HL-60/S4 treated with phorbol 12-myristate 13-acetate at 8.2 ng/mL for 4 days and 3 days (cell line): ENCODE data around the gene PAPSS2.
"Not testable (repeated sequence)": the region's sequence is repeated elsewhere in the genome, so short reads cannot be mapped to it uniquely, and the experiment has no call there.

Source experiments
- in situ Hi-C: fragments of 300-500 bp; cut with MboI; formaldehyde crosslinking; loops from 2 replicates; pipeline ENCODE4 v1.15.0; 2022; ENCODE audit warnings: low sequenced_read_pairs

The PAPSS2 gene

DNA sequence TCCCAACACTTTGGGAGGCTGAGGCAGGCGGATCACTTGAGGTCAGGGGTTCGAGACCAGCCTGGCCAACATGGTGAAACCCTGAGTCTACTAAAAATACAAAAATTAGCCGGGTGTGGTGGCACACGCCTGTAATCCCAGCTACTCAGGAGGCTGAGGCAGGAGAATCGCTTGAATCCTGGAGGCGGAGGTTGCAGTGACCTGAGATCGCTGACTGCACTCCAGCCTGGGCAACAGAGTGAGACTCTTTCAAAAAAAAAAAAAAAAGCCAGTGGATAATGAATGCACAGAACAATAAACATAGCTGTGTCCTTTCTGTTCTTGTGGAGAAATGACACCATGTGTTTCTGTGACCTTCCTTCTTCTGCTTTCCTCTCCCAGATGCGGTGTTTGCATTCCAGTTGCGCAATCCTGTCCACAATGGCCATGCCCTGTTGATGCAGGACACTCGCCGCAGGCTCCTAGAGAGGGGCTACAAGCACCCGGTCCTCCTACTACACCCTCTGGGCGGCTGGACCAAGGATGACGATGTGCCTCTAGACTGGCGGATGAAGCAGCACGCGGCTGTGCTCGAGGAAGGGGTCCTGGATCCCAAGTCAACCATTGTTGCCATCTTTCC, 83.4 kb downstream of the PAPSS2 start:
- in situ Hi-C loops: not testable (repeated sequence)

DNA sequence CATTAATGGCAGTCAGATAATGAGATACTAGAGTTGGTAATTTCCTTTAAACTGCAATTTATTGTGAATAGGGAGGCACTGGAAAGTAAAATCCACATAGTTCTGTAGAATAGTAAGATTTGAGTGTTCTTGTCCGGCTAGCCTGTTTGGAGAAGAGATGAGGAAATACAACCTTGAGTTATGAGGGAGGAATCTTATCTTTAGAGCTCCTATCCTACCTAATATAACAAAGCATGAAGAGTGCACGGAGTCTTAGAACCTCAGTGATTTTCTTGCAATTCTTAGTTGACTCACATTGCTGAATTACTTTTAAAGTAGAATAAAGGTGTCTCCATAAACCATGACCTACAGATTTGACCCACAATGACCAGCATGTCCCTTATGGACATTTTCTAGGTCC, 84.9 kb downstream of the PAPSS2 start:
- in situ Hi-C loops: no loop called here

DNA sequence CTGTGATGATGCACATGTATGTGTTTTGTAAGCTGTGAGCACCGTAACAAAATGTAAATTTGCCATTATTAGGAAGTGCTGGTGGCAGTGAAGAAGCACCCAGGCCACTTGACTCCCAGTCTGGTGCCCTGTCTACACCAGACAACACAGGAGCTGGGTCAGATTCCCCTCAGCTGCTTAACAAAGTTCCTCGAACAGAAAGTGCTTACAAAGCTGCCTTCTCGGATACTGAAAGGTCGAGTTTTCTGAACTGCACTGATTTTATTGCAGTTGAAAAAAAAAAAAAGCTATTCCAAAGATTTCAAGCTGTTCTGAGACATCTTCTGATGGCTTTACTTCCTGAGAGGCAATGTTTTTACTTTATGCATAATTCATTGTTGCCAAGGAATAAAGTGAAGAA, 87.2 kb downstream of the PAPSS2 start:
- in situ Hi-C loops: no loop called here

DNA sequence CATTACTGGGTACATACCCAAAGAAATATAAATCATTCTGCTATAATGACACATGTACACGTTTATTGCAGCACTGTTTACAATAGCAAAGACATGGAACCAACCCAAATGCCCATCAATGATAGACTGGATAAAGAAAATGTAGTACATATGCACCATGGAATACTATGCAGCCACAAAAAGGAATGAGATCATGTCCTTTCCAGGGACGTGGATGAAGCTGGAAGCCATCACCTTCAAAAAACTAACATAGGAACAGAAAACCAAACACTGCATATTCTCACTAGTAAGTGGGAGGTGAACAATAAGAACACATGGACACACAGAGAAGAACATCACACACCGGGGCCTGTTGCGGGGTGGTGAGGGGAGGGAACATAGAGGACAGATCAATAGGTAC, 88.6 kb downstream of the PAPSS2 start:
- in situ Hi-C loops: not testable (repeated sequence)

DNA sequence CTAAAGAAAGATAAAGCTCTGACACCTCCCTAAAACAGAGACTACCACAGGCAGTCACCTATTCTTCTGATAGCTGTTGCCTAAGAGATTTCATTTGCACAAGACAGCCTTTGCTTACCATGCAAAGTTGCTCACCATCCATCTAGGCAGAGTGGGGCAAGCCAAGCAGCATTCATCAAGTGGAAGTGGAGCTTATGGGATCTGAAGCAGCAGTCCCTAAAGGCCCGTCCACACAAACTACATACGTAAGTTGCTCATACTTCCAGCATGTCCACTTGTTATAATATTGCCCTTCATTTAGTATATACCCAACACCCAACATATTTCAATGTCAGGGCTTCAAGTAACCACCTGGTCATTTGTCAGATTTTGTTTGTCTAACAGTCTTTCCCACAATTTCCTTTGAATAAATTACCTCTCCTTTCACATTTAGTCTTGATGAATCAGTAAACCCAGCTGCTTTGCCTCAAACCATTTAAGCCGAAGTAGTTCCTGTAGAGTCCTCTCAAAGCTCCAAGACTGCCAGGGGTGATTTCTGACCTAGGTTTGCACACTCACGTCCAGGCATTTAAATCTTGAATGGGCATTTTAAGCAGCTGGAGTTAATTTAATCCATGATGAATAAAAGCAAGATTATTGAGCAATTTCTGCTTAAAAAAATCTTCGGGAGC, 90.5 kb downstream of the PAPSS2 start:
- in situ Hi-C loops: loop anchor here (25.0 kb wide), 1 partner anchor 213 kb away; no protein-coding TSS in a partner anchor

DNA sequence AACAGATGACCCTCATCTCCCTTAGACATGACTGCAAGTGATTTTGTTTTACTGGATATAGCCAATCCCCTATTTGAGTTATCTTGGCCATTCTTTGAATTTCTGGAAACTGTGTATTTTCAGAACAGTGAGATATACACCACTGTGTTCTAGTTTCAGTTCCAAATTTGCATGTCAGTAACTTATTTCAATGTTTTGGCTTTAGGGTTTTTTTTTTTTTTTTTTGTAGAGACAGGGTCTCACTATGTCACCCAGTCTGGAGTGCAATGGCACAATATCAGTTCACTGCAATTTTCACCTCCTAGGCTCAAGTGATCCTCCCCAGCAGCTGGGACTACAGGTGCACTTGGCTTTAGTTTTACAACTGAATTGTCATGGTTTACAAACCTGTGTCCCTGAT, 91.1 kb downstream of the PAPSS2 start:
- in situ Hi-C loops: loop anchor here (25.0 kb wide), 1 partner anchor 214 kb away; no protein-coding TSS in a partner anchor

DNA sequence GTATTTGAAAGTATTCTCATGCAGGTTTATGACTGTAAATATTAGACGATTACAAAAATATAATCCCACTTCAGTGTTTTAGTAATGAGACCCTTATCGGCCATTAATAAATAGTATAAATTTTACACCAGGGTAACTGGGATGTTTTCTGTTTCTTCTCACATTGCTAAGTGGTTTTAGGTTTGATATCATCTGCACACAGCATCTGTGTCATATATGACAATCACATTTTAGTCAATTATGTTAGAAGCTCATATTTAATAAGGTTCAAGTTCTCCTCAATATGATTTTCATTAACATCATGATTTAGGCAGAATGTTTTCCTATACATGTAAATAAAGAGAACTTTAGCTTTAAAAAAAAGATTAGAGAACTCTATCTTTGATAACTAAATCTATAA, 91.6 kb downstream of the PAPSS2 start:
- in situ Hi-C loops: loop anchor here (25.0 kb wide), 1 partner anchor 214 kb away; no protein-coding TSS in a partner anchor

DNA sequence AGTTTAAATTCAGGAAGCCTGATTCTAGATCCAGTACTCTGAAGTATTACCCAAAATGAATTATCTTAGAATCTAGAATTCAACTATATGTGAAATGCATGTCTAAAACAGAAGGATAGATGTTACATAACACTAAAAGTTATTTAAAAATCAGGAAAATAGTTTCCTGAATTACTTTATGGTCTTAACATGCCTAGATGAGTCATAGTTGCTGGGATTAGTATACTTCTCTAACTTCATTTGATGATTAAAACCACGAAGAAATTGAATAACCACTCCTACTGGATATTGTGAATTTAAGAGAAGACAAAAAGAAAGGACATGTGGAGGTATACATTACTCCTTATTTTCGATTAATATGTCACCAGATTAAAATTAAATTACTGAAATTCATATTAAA, 92.9 kb downstream of the PAPSS2 start:
- in situ Hi-C loops: loop anchor here (25.0 kb wide), 1 partner anchor 215 kb away; no protein-coding TSS in a partner anchor

DNA sequence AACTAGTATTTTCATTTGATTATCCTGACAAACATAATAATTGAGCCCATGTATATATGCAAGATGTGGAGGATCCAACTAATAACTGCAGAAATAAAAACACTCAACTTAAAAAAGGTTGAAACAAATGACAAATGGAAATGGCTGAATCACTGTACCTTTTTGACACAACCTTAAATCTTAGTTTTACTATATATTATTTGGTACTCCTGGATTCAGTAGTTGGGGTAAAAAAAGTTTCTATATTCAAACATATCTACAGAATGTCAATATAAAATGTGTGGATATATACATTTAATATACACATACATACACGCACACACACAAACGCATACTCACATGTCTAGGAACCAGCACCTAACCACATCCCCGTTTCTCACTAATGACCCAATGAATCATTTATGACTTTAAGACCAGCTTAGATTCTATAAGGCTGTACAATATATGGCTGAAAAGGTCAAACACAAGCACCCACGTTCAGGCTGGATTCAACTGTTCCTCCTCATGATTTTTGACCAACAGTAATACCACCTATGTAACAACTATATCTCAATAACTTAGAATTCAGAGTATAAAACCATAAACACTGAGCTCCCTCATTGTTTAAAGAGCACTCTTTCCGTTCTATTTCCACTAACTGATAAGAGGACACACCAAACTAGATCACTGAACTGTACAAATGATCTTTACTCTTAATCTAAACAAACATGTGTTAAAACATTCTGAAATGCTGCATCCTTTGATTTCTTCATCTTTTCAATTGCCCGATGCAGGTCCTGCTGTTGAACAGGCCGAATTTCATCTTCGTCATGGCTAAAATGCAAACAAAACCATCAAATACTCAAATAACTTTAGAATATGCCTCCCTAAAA, 94.6 kb downstream of the PAPSS2 start:
- in situ Hi-C loops: loop anchor here (25.0 kb wide), 1 partner anchor 217 kb away; no protein-coding TSS in a partner anchor

DNA sequence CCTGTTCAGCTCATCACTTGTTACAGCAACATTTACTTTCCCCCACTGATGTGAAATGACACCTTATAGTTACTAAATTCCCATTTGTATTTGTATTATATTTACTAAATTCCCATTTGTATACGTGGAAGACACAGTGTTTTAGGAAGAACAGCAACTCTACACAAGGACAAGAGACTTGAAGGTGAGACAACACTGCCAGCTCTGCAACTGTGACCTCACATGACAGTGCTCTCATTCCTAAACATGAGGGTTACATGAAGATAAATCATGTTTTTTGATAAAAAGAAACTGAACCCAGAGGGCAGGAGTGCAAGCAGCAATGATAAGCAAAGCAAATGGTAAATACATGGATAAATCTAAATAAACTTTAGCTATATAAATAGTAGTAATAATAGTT, 98.0 kb downstream of the PAPSS2 start:
- in situ Hi-C loops: loop anchor here (25.0 kb wide), 1 partner anchor 220 kb away; no protein-coding TSS in a partner anchor

DNA sequence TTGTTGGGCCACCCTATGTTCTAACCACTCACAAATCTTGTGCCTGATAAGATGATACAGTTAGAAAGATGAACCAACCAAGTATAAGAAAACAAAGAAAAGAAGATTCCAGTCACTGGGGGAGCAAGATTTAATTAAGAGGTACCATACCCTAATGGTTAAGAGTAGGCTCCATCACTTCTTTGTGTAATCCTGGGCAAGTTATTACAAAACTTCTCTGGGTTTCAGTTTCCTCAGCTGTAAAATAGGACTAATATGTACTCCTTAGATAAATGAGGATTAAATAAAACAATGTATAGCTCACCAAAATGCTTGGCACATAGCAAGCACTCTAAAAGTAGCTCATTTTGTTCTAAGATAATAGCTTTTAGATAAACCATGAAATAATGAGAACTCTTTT, 99.9 kb downstream of the PAPSS2 start:
- in situ Hi-C loops: loop anchor here (25.0 kb wide), 1 partner anchor 222 kb away; no protein-coding TSS in a partner anchor

DNA sequence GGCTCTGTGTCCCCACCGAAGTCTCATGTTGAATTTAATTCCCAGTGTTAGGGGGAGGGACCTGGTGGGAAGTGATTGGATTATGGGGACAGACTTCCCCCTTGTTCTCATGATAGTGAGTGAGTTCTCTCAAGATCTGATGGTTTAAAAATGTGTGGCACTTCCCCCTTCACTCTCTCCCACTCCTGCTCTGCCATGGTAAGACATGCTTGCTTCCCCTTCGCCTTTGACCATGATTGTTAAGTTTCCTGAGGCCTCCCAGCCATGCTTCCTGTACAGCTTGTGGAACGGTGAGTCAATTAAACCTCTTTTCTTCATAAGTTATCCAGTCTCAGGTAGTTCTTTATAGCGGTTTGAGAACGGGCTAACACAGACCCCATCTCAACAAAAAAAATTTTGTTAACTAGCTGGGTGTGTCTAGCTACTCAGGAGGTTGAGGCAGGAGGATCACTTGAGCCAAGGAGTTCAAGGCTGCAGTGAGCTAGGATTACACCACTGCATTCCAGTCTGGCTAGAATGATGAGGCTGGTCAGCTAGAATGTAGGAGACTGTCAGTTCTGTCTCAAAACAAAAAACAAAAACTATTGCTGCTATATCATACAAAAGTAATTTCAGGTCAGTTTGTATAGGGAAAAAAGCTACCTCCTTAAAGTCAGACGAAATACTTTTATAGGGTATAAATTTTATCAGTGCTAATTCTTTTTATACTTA, 100.7 kb downstream of the PAPSS2 start:
- in situ Hi-C loops: loop anchor here (25.0 kb wide), 1 partner anchor 223 kb away; no protein-coding TSS in a partner anchor

DNA sequence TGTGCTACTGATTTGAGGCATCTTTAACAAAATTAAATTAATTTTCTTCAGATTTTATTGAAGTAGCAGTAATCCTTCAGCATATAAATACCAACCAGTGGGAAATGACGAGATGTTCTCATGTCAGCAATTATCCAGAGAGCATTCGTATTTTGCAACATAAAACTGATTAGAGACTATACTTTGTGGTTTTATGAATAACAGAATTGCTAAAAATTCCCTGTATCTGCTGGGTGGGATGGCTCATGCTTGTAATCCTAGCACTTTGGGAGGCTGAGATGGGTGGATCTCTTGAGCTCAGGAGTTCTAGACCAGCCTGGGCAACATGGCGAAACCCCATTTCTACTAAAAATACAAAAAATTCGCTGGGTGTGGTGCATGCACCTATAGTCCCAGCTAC, 101.5 kb downstream of the PAPSS2 start:
- in situ Hi-C loops: loop anchor here (25.0 kb wide), 1 partner anchor 224 kb away; no protein-coding TSS in a partner anchor

DNA sequence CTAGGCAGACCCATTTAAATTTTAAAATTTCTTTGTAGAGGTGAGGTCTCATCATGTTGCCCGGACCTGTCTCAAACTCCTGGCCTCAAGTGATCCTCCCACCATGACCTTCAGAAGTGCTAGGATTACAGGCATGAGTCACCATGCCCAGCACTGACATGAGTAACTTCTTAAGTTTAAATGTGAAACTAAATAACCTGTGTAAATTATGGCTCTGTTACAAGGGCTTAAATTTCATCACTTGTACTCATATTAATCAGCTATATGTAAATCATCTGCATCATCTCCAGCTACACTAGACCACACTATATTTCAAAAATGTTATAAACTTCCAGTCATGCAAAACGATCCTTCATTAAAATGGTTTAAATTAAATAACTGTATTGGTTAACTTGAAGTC, 102.2 kb downstream of the PAPSS2 start:
- in situ Hi-C loops: loop anchor here (25.0 kb wide), 1 partner anchor 225 kb away; no protein-coding TSS in a partner anchor

DNA sequence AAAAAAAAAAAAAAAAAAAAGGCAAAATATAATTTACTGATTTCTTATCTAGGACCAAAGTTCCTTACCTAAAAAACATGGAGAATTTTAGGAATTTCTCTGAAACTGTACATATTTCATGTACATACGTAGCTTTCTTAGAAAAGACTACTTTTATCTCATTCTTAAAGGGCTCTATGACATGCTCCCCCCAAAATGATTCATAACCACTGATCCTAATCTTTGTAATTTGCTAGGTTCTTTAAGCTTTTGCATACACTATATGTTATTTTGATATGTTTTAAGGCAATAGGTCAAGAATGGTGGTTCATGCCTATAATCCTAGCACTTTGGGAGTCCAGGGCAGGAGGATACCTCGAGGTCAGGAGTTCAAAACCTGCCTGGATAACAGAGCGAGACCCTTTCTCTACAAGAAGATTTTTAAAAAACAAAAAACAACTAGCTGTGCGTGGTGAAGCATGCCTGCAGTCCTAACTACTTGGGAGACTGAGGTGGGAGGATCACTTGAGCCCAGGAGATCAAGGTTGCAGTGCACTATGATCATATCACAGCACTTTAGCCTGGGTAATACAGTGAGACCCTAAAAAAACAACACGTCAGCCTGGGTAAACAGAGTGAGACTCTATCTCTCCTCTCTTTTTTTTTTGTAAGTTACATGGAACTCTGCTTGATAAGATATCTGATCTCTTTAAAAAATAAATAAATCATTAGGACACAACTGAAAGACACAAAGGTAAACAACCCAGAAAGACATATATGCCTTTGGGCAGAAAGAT, 103.6 kb downstream of the PAPSS2 start:
- in situ Hi-C loops: loop anchor here (25.0 kb wide), 1 partner anchor 226 kb away; no protein-coding TSS in a partner anchor

DNA sequence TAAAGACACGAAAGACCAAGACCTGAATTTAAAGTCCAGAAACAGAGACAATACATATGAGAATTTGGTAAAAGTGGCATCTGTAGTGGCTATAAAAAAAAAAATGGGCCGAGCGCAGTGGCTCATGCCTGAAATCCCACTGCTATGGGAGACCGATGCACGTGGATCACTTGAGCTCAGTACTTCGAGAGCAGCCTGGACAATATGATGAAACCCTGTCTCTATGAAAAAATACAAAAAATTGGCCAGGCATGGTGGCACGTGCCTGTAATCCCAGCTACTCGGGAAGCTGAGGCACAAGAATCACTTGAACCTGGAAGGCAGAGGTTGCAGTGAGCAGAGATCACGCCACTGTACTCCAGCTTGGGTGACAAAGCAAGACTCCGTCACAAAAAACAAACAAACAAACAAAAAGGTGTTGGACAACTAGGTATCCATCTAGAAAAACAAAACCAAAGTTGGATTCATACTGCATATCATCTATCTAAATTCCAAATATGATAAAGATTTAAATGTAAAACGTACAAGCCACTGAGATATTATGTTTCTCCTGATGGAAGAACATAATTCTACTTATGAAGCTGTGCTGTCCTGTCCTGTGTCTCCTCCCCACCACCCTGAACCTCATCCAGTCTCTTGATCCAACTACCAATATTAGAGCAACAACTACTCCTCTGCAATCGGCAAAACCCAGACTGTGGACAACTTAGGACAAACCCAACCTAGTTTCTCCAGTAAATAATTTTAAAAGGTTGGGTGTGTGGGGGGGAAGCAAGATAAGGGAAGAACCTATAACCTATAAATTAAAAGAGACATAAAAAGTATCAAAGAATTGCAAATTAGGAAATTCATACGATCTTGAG, 104.6 kb downstream of the PAPSS2 start:
- in situ Hi-C loops: loop anchor here (25.0 kb wide), 1 partner anchor 227 kb away; no protein-coding TSS in a partner anchor

DNA sequence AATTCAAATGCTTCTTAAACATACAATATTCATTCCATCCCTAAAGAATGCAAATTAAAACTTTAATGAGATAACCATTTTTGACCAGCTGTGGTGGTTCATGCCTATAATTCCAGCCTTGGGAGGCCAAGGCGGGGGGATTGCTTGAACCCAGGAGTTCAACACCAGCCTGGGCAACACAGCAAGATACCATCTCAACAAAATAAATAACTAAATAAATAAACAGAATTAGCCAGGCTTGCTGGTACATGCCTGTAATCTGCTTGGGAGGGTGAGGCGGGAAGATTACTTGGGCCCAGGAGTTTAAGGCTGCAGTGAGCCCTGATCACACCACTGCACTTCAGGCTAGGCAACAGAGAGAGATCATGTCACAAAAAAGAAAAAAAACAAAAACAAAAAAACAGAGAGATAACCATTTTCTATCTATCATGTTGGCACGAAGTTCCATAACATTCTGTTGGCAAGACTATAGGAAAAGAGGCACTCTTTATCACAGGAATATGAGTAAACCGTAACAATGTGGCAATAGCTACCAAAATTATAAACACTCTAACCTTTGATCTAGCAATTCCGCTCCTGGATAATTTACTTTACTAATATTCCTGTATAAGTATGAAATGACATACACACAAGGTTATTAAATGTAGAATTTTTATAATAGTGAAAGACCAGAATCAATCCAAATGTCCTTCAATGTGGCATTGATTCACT, 106.1 kb downstream of the PAPSS2 start:
- in situ Hi-C loops: loop anchor here (25.0 kb wide), 1 partner anchor 229 kb away; no protein-coding TSS in a partner anchor

DNA sequence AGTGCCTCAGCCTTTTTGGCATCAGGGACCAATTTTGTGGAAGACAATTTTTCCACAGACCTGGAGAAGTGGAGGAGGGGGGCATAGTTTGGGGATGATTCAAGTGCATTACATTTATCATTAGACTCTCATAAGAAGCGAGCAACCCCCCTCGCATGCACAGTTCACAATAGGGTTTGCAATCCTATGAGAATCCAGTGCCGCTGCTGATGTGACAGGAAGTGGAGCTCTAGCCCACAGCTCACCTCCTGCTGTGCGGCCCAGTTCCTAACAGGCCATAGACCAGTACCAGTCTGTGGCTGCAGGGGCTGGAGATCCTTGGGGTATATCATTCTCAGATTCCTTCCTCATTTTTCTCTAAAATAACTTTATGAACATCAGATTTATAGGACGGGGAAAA, 107.6 kb downstream of the PAPSS2 start:
- in situ Hi-C loops: loop anchor here (25.0 kb wide), 1 partner anchor 230 kb away; no protein-coding TSS in a partner anchor
